Endothelial cell of umbilical vein (primary cell): ENCODE results near the gene ETS2.

Experiments
- EZH2 ChIP-seq: IDR thresholded peaks from 2 replicates; pipeline ENCODE4 v1.6.1; 2012; ENCODE audit warnings: borderline replicate concordance, low read depth, mild to moderate bottlenecking, moderate library complexity, low read length, inconsistent platforms; ENCODE audit not compliant: severe bottlenecking
- FOS ChIP-seq: IDR thresholded peaks from 2 replicates; pipeline ENCODE4 v1.6.1; 2011; ENCODE audit warnings: mild to moderate bottlenecking, low read length, moderate library complexity, borderline replicate concordance; ENCODE audit not compliant: insufficient read depth
- JUN ChIP-seq: IDR thresholded peaks from 2 replicates; pipeline ENCODE4 v1.6.1; 2011; ENCODE audit warnings: borderline replicate concordance, low read depth; ENCODE audit not compliant: insufficient read length, insufficient read depth
- POLR2A ChIP-seq: IDR thresholded peaks from 2 replicates; pipeline ENCODE4 v1.6.1; 2012; ENCODE audit warnings: low read depth, mild to moderate bottlenecking, control low read depth, low read length
- POLR2AphosphoS5 ChIP-seq: IDR thresholded peaks from 2 replicates; pipeline ENCODE4 v1.6.1; 2012; ENCODE audit warnings: low read depth, mild to moderate bottlenecking, control low read depth, low read length, moderate library complexity; ENCODE audit not compliant: insufficient read depth
- TF ChIP-seq, protein P1 (sequence below), 2 donors: IDR thresholded peaks; 1 replicate in 1 of 2; 2 replicates in 1 of 2; pipeline ENCODE4 v1.5.1; 2011; ENCODE audit warnings: low read length in 2 of 2, mild to moderate bottlenecking in 2 of 2, moderate library complexity in 2 of 2, control low read depth in 1 of 2, inconsistent platforms in 1 of 2, low read depth in 1 of 2; ENCODE audit not compliant: insufficient read depth in 1 of 2; ENCODE audit errors: extremely low read depth in 1 of 2
- TF ChIP-seq, protein P2 (sequence below): IDR thresholded peaks from 2 replicates; pipeline ENCODE4 v1.6.1; 2011; ENCODE audit not compliant: insufficient read depth, insufficient read length

DNA sequence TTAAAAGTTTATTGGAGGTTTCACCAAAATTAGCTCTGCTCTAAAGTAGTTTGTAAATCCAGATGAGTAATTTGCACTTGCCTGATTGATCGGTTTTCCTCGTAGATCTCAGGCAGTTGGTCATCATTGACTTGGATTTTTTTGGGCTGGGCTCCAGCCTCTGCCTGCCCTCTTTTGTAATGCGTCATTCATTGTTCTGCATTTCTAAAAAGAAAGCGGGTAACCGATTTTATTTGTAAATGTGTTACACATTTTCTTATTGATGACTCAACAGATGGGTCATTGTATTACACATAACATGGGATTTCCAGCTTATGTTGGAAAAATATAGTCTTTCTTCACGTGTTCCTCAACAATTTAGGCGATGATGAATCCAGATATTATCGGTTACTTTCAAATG lies 5.5 kb downstream of the ETS2 start:
- TF ChIP-seq, protein P1, sequence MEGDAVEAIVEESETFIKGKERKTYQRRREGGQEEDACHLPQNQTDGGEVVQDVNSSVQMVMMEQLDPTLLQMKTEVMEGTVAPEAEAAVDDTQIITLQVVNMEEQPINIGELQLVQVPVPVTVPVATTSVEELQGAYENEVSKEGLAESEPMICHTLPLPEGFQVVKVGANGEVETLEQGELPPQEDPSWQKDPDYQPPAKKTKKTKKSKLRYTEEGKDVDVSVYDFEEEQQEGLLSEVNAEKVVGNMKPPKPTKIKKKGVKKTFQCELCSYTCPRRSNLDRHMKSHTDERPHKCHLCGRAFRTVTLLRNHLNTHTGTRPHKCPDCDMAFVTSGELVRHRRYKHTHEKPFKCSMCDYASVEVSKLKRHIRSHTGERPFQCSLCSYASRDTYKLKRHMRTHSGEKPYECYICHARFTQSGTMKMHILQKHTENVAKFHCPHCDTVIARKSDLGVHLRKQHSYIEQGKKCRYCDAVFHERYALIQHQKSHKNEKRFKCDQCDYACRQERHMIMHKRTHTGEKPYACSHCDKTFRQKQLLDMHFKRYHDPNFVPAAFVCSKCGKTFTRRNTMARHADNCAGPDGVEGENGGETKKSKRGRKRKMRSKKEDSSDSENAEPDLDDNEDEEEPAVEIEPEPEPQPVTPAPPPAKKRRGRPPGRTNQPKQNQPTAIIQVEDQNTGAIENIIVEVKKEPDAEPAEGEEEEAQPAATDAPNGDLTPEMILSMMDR (IDR thresholded peaks at IDR 0.05; ENCODE audit: extremely low read depth in 1 of 2, insufficient read depth in 1 of 2, low read depth in 1 of 2, low read length in 2 of 2) = no peak
- TF ChIP-seq, protein P2, sequence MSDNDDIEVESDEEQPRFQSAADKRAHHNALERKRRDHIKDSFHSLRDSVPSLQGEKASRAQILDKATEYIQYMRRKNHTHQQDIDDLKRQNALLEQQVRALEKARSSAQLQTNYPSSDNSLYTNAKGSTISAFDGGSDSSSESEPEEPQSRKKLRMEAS = no peak
- no peak for TF ChIP-seq EZH2
- TF ChIP-seq FOS = peak; percentile 65
- TF ChIP-seq POLR2A = no peak
- TF ChIP-seq POLR2AphosphoS5 = no peak
- TF ChIP-seq JUN = peak; percentile 97
